ENCODE results near the gene PALM. TPM values are rescaled to one million over a fixed set of nuclear protein-coding genes. Genes with fewer than 3 reads are reported as not detected.
A peak's percentile ranks its signal among the peaks of the same experiment; 100 is the strongest.

The PALM gene
- total and polyA plus RNA-seq, 9 of the 15 experiments (the other 6 are each of a cell fraction or from before 2014, with no cell fraction given), result 0.04 to 6.6 (median 1.7) TPM

GRCh38 chr19:746208-746819 lies 37.6 kb downstream of the PALM start:
- BruUV-seq (replicated peaks), result no TSS peak
- in situ Hi-C loops (cut with MboI), result no loop called here
- TF ChIP-seq CHD4 (IDR thresholded peaks at IDR 0.05; ENCODE audit: insufficient read depth, insufficient replicate concordance, low read depth, low read length, poor library complexity, severe bottlenecking) (no peak), ZBTB7A (IDR thresholded peaks at IDR 0.05; ENCODE audit: borderline replicate concordance, control insufficient read depth, low read depth, low read length) (0 out of 2 replicates have a peak, but pooled peaks have one; percentile 15), SMAD1 (IDR thresholded peaks at IDR 0.05; ENCODE audit: low read depth, low read length, partially characterized antibody) (no peak), MBD1 (CRISPR knock-in tag; IDR thresholded peaks at IDR 0.05) (no peak), ZNF431 (CRISPR knock-in tag; IDR thresholded peaks at IDR 0.05) (peak; percentile 42; the same call in 1 of the 2 replicates)
- TF ChIP-seq, protein P1, sequence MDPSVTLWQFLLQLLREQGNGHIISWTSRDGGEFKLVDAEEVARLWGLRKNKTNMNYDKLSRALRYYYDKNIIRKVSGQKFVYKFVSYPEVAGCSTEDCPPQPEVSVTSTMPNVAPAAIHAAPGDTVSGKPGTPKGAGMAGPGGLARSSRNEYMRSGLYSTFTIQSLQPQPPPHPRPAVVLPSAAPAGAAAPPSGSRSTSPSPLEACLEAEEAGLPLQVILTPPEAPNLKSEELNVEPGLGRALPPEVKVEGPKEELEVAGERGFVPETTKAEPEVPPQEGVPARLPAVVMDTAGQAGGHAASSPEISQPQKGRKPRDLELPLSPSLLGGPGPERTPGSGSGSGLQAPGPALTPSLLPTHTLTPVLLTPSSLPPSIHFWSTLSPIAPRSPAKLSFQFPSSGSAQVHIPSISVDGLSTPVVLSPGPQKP (CRISPR knock-in tag; IDR thresholded peaks at IDR 0.05), result no peak
- ChIA-PET CTCF (ENCODE audit: low intra/inter-chr PET ratio) (no interaction called here), POLR2A (no interaction called here)
- ATAC-seq, result no peak
- Histone ChIP-seq H3K27me3 (ENCODE audit: control insufficient read depth in 2 of 2, insufficient read depth in 2 of 2, low read length in 2 of 2) (no peaks in the 10 kb centered on the region), H3K9me3 (replicated peaks; ENCODE audit: control insufficient read depth, insufficient read depth, low read depth, low read length) (no peaks in the 10 kb centered on the region), H3K4me2 (ENCODE audit: insufficient read depth, low read length) (no peak overlapping the region), H4K20me1 (replicated peaks; ENCODE audit: control insufficient read depth, insufficient read depth, low read length) (no peaks in the 10 kb centered on the region), H3K79me2 (ENCODE audit: control insufficient read depth, insufficient read depth, low read length) (no peaks in the 10 kb centered on the region), H3K4me1 (replicated peaks in 1 of 2; ENCODE audit: control insufficient read depth in 2 of 2, insufficient read depth in 2 of 2, low read length in 2 of 2) (peaks cover 10 to 57% of the 10 kb centered on the region in 2 experiments; a peak in 4 of 5 replicates), H2AFZ (ENCODE audit: low read depth, low read length) (no peak overlapping the region), H3K4me3 (no peak overlapping the region), H3K9ac (ENCODE audit: insufficient read depth in 1 of 2, low read depth in 2 of 2, low read length in 2 of 2) (no peak overlapping the region), H3K27ac (ENCODE audit: extremely low read depth, low read depth, low read length) (no peak overlapping the region), H3K9me1 (ENCODE audit: control insufficient read depth, insufficient read depth, low read length) (no peaks in the 10 kb centered on the region), H3K36me3 (ENCODE audit: control insufficient read depth, insufficient read depth, low read length) (no peaks in the 10 kb centered on the region)
- intact Hi-C loops (cut with micrococcal nuclease), result no loop called here
- peak; percentile 40 for FAIRE-seq
- WGBS (ENCODE audit: insufficient coverage, low coverage, missing lambda C conversion rate), result 80% methylated on average over 12 of the region's 43 CpGs
- no peak for DNase-seq (ENCODE audit: extremely low read depth in 1 of 4, low spot score in 3 of 4)

Data from K562 (cell line).